HG02943 (cell line): ENCODE data around the gene UBASH3B.

Experiments
- ATAC-seq: cut with Tn5 transposase; IDR thresholded peaks from one replicate; pipeline ENCODE4 v1.9.1; 2021; ENCODE audit warnings: mild to moderate bottlenecking, low read depth, moderate library complexity; ENCODE audit not compliant: unreplicated experiment

Gene UBASH3B

GRCh38 chr11:122646549-122647340, 8.8 kb upstream of the UBASH3B start:
- no peak for ATAC-seq

- ATAC-seq, result no peak
These were observed 7.7 kb upstream of the UBASH3B start for GRCh38 chr11:122647736-122648275.

GRCh38 chr11:122649116-122649515, 6.4 kb upstream of the UBASH3B start:
- ATAC-seq, result no peak

GRCh38 chr11:122650619-122651018, 4.9 kb upstream of the UBASH3B start:
- no peak for ATAC-seq

GRCh38 chr11:122652495-122652894, 3.0 kb upstream of the UBASH3B start:
- no peak for ATAC-seq

DNA sequence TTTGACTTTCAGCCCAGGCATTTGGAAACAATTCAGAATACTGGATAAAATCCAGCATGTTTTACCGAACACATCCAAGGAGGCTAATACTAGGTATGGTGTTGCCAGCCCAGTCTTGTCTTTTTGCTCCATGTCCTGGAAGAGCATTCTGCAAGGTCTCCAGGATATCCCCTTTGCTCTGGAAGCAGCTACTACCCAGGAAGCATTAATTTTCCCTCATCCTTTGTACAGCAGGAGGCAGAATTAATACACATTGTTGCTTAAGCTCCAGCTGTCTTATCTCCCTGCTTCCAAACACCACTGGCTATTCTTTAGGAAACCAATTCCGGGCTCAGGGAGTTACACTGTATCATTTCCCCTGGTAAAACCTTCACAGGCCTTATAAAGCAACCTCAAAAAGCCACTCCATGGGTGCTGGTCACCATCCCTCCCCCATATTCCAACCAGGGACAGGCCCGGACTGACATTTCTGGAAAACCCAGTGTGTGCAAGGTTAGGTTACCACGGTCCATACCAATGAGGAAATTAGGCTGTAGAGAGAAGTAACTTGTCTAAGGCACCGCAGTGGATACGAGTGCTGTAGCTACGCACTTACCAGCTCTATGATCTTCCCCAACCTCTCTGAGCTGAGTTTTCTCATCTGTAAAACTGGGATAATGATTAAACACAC, 1.5 kb upstream of the UBASH3B start:
- no peak for ATAC-seq

GRCh38 chr11:122656073-122656630, 630 bp downstream of the UBASH3B start:
- ATAC-seq, result peak; percentile 46

GRCh38 chr11:122656631-122657101, 1.1 kb downstream of the UBASH3B start:
- ATAC-seq, result no peak

DNA sequence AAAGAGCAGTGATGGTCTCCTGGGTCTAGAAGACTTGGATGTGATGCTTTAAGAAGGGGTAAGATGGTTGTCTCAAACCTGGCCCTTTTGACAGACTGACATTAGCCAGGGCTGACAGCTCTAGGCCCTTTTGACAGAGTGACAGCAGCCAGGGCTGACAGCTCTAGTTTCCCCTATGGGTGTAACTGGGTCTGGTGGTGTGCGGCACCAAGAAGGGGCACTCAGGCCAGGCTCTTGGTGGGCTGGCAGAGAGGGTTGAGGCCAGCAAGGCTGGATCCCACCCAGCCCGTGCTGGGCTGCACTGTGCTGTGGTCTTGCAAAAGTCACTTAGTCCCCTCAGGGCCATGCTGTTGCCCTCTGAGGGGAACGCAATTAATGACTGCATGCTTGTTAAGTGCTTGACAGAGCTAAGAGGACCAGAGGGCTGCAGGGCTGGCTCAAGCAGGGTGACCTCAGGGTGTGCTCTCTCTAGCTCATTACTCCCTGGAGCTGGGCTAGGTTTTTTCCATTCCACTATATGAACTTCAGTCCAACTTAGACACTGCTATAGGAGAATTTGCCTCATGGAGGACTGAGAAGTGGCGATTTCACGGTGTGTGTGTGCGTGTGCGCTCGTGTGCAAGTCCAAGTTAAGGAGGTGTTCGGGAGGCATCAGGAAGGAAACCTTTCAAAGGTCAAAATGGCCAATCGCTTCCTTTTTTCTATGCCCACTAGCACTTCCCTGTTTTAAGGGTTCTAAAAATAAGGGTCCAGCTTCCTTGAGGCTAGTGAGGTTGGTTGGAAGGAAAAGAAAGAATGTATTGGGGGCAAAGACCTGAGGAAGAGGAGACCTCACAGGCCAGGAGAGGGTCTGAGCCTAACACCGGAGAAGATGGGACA, 4.4 kb downstream of the UBASH3B start:
- no peak for ATAC-seq

DNA sequence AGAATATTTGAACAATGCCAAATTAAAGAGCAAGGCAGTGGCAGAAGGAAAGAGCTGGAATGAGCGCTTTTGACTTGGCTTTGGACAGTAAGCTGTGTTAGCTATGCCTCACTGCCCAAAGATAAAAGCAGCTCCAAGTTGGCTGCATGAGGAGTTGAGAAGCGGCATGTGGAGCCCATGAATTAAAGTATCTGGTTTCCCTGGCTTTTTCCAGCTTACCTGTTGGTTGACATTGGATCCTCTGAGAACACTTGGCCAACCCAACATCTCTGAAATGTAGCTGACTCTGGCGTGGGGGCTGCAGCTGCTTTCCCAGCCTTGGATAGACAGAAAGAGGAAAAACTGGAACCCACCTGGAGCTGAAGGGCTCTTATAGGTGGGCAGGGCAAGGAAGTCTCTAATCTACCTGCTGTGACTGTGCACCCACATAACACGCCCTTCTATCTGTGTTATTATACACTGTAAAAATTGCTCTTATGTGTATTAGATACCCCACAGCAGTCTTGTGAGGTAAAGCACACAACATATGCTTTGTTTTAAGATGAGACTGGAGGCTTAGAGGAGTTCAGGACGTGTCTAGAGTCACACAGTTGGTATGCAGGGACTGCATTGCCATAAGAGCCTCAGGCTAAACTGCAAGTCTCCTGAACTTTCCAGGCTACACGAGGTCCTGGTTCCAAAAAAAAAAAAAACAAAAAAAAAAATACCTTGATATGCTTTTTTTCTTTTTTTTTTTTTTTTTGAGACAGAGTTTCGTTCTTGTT, 5.8 kb downstream of the UBASH3B start:
- no peak for ATAC-seq

DNA sequence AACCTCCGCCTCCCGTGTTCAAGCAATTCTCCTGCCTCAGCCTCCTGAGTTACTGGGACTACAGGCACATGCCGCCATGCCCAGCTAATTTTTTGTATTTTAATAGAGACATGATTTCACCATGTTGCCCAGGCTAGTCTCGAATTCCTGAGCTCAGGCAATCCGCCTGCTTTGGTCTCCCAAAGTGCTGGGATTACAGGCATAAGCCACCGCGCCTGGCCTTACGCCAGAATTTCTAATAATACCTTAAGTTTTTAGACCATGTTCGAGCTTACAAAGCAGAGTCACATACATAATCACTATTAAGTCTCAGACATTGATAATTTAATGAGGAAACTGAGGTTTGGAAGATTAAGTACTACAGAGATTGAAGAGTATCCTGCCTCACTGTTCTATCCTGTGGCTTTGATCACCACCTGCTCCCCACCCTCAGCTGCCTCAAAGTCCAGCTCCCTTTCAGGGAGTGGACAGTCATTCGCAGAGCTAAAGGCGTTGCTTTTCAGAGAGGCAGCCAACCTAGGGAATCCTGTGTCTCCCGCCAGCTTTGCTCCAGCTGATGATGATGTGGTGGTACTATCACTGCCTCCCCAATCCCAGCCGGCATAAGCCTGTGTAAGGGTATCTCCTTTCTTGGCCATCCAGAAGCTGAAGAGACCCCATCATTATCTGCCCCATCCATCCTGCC, 7.7 kb downstream of the UBASH3B start:
- ATAC-seq, result no peak

GRCh38 chr11:122663764-122664163, 8.2 kb downstream of the UBASH3B start:
- ATAC-seq, result no peak

DNA sequence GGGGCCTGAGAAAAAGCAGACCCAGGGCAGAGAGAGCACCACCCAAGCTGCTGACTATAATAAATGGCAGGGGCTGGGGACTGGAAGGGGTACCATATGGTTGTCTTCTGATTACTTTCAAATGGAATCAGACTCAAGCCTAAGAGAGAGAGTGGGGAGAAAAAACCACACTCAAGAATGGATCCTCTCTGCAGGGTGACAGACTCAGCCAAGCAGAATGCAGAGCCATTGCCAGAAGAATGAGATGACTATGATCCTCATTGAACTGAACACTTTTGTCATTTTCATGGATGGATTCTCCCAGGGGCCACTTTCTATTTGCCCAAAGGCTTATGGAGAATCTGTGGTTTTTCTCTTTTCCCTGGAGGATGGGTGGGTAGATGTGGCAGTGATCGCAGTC, 8.7 kb downstream of the UBASH3B start:
- ATAC-seq, result no peak

DNA sequence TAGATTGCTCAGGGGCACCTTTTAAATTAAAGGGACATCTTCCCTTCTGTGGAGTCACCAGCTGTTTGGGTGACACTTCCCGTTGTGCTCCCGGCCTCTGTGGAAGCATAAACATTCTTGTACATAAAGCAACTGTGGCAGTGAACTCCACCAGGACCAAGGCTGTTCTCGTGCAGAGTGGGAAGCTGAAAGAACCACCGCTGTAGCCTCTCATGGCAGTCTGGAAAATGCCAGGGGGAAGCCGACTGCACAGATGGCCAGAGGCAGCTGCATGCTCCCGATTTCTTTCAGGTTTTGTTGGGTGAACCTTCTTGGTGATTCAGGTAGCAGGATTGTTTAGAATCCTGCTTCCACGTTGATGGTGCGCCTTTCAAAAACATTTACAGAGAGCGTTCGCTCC, 10.3 kb downstream of the UBASH3B start:
- no peak for ATAC-seq

- no peak for ATAC-seq
These were observed 11.2 kb downstream of the UBASH3B start for GRCh38 chr11:122666743-122667142.

- no peak for ATAC-seq
These were observed 13.1 kb downstream of the UBASH3B start for GRCh38 chr11:122668562-122669090.

- no peak for ATAC-seq
These were observed 14.6 kb downstream of the UBASH3B start for GRCh38 chr11:122670131-122670530.

DNA sequence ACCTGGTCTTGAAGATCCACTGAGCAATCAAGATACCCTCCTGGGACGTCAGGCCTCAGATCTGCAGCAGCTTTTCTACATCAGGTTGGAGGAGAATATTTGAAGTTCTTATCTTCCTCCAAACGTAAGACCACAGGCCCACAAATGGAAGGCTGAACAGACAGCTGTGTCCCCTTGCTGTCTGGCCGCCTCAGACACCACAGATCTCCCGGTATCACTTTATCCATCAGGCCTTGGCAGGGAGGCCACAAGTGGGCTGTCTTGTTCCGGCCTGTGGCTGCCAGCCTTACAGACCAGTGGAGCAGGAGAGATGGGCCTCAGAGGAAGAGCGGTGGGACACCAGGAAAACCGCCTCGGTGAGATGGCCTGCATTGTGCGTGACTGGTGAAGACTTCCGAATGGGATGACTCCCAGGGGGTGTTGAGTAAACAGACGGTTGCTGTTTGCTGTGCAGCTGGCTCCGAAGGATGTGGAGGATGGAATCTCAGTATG, 15.9 kb downstream of the UBASH3B start:
- ATAC-seq, result no peak

- ATAC-seq, result no peak
These were observed 17.4 kb downstream of the UBASH3B start for GRCh38 chr11:122672892-122673291.
